DMS79 (cell line): Measurements from ENCODE around the gene OR8D1.

Experiments
- DNase-seq: peaks from one replicate; lab custom pipeline; 2025; lab: John Stamatoyannopoulos, UW

Gene OR8D1

DNA sequence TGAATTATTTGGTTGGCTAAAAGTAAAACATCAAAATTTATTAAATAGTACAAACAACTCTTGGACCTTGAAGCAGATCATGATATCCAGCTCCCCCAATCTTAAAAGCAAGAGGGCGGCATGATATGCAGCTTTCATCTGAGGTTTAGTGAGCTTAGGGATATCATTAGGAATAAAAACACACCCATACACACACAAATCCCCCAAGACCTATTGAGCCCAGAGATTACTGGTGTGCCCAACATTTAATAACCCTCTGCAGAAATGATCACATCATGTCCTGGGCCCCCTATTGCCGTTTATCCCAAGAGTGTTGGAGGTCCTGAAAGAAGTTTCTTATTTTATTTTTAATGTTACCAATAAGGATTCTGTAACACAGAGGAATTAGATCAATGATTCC, at the start of gene OR8D1:
Gene OR8D1, minus strand, starts transcription at position 101 of the 400 bp plus-strand sequence. CDS start 3,183 bp downstream, outside the sequence.
- DNase-seq: no peak

DNA sequence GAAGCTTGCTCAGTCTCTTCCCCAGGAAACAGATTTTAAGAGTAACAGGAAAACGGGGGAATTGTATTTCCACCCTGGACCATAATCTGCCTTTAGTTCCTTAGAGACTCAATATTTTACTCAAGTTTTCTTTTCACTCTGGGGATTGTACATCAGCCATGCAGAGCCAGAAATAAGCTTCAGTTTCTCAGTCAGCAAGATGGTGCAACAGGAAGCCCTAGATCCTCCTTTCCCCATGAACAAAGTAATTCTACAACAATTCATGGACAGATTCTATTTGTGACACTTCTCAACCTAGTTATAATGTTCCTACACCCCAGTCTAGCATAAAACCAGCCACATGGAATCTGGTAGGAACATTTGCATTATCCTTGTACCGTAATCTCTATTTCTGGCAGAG, 45.8 kb upstream of the OR8D1 start:
- no peak for DNase-seq

DNA sequence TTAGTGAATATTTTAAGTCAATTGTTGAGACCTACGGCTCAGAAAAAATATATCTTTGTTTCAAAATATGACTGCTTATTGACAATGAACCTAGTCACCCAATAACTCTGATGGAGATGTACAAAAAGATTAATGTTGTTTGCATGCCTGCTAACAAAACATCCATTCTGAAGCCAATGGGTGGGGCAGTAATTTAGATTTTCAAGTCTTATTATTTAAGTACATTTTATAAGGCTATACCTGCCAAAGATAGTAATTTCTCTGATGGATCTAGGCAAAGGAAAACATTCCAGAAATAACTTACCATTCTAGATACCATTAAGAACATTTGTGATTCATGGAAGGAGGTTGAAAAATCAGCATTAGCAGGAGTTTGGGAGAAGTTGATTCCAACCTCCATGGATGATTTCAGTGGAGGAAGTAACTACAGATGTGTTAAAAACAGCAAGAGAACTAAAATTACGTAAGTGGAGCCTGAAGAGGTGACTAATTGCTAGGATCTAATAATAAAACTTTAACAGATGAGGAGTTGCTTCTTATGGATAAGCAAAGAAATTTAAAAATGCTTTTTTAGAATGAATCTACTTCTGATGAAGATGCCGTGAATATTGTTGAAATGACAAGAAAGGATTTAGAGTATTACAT, 32.7 kb upstream of the OR8D1 start:
- DNase-seq: no peak

DNA sequence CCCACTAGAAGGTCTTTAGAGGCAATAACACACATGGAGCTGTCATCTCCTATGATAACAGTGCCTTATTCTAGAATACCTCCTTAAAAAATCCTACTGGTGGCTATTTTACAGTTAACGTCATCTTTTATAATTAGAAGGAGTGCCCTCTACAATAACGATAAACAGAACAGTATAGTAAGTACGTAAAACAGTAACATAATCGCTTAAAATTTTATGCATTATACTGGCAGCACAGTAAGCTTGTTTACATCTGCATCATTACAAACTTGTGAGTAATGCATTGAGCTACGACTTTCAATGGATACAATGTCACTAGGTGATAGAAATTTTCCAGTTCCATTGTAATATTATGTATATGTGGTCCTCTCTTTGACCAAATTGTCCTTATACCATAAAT, 30.6 kb upstream of the OR8D1 start:
- DNase-seq: no peak

DNA sequence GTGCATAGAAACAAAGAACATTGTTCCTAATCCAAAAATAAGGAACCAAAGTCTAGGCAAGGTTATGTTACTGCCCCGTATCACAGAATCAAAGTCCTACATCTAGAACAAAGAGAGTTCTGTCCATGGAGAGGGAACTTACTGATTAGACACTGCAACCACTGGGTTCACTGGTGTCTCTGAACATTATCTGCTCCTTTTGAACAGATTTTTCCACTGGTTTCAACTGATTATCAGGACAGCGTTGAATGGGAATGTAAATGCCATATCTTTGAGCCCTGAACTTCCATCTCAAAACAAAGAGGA, 26.3 kb upstream of the OR8D1 start:
- no peak for DNase-seq

DNA sequence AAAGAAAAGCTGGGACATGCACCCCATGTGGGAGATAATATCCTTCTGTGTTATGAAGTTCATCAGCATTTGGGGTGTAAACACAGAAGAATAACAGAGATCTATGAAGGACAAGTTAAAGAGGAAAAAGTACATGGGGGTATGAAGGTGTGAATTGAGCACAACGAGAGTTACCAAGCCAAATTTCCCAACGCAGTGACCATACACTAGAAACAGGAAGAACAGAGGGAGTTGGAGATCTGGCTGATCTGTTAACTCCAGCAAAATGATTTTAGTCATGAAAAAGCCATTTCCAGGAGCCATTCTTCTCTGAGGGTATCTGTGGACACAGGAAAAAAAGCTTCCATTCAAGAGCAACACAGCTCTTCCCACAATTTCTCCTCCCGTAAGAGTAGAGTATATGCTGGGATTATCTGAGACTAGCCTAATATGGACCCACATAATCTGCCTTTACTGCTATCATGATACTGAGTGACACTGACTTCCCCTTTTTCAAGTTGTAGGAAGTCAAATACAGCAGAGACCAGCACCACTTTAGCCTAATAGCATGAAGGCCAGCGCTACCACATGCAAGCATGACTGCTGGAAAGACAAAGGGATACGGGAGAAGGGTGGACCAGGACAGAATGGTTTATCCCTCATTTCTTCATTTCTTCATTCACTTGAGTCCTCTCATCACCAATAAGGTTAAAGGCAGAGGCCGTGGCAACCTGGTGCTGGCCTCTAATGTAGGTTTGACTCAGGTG, 25.8 kb upstream of the OR8D1 start:
- no peak for DNase-seq

DNA sequence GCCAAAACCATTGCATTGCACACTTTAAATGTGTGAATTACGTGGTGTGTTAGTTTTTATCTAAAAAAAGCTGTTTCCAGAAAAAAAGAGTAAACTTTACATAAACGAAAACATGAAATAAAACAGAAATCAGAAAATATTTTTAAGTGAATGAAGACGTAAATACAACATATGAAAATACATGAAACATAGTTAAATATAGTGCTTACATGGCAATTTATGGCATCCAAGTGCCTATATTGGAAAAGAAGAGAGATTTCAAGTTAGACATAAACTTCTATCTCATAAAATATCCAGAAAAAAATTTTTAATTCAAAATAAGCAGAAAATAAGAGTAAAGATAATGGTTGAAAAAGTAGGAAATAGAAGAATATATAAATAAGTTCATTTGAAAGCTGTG, 18.1 kb upstream of the OR8D1 start:
- DNase-seq: no peak

DNA sequence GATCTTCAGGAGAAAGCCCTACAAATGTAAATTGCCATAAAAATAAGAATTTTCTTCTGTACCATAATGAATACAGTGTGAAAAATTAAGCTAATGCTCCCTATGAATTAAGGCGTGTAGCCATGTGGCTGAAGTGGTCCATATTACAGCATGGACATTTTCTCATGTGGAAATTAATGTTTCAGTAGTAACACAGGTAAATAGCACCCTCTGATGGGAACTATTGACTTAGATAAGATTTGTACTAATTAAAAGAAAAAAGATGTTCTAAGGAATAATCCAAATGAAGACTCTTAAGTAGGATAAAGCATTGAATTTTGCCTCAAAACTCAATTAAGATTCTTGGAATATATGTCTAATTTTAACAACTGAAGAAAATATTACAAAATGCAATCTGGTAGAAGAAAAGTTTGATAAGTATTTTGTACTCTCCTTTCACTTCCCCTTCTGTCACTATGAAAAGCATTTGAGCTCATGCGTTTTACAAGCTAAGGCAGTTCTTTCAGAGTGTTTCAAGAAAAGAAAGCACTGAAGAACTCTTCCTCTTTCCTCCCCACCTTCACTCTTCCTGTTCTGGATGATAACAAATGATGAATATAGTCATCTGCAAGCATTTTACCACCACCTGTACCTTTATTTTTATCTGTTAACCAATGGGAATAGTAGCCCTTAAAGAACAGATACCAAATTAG, 16.2 kb upstream of the OR8D1 start:
- no peak for DNase-seq

DNA sequence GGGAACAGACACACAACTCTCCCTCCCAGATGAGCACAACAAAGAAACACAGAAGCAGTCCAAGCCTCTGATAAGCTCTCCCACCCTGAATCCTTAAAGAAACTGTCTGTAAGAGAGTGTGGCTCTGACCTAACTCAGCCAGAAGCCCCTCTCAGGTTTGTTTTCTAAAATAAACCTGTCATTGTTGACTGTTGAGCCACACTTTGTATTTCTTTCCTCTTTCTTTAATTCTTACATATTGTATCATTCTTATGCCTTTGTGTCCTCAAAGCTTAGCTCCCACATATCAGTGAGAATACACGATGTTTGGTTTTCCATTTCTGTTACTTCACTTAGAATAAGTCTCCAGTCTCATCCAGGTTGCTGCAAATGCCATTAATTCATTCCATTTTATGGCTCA, 14.0 kb upstream of the OR8D1 start:
- DNase-seq: no peak

DNA sequence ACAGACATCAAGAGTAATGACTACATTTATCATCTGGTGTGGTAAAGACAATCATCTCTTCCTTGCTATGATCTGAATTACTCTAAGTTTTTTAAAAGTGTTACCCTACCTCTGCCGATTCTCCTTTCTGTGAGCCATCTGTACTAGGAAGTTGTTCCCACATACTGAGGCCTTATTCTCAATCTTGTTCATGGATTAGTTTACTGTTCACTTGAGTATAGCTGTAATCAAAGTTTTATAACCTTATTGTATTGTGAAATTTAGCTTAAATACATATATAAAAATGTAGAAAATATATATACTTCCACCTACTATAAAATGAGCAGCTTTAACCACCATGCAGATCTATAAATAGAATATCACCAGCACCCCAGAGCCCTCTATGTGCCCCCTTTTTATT, 8.6 kb upstream of the OR8D1 start:
- DNase-seq: no peak

DNA sequence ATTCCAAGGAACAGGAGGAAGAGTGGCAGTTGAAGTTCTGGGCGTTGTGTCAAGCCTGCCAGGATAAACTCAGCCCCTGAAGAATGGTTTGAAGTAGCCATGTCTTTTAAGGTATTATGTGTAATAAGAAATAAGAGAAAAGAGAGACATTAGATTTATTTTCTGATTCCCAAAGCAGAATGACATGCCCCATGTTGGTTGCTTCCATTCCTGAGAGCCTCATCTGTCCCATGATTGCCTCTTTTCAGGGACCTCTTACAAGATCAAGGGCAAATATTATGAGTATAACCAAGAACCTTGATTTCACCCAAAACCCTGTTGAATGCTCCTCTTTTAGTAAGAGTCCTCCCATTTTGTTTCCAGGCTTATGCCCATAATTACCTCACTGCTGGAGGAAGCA, 6.3 kb upstream of the OR8D1 start, which contains the start of gene OR8D2:
Gene OR8D2, minus strand, starts transcription at position 101 of the 400 bp plus-strand sequence. Its CDS starts 0 bp downstream, at position 101.
- no peak for DNase-seq

DNA sequence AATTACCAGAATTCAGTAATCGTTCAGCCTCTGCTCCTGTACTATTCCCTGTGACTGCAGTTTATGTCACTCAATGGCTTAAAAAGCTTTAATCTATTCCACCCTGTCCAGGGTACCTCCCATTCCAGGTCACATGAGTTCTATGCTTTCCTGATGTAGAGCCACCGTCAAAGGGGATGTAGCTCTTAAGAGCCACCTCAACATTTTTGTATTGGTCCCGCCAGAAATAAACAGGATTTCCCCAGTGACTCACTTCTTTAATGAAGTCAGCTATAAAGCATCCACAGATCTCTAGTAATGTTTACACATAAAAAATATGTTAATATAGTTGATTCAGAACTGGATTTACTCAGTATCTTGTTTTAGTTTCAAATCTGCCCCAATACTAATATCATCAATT, 1.3 kb upstream of the OR8D1 start:
- DNase-seq: no peak

DNA sequence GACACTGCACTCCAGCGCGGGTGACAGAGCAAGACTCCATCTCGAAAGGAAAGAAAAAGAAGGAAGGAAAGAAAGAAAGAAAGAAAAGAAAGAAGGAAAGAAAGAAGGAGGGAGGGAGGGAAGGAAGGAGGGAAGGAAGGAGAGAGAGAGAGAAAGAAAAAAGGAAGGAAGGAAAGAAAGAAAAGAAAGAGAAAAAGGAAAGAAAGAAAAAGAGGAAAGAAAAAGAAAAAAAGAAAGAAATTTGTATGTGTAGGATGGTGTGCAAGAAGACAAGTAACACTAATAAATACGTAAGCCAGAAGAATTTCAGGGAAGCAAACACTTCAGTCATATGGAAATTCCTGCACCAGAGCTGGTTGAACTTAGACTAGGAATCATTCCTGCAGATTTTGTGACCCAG, 618 bp downstream of the OR8D1 start:
- DNase-seq: no peak

DNA sequence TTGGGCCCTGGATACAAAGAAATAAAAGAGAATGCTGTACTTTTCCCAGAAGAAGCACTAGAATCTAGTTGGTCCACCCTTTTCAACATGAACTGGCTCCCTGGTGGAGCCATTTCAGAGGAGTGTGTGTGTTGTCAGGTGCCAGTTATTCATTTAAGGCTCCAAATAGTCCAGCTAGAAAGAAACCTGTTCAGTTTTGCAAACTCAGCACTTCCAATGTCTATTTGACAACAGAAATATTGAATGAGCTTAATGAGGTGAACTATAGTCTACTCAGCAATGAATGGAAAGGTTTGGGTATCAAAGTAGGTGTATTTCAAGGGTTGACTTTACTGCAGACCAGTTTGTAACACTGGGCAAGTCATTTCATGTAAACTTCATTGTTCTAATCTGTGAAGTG, 2.1 kb downstream of the OR8D1 start:
- DNase-seq: no peak

DNA sequence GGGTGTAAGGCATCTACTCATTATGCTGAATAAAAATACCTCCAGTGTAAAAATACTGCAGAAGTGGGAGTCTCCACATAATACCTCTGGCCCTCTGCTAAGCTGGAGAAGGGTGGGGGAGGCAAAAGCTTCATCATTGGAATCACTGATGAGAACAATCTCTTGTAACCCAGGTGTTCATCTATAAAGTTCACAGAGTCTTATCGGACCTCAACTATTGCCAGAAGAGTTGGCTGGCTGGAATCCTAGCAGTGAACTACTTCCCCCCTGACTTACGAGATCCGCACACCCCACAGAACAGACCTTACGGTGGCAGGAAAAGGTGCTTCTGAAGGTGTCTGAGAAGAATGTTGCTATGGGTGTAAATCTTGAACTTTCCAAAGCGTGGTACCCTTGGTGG, 2.5 kb downstream of the OR8D1 start:
- no peak for DNase-seq

DNA sequence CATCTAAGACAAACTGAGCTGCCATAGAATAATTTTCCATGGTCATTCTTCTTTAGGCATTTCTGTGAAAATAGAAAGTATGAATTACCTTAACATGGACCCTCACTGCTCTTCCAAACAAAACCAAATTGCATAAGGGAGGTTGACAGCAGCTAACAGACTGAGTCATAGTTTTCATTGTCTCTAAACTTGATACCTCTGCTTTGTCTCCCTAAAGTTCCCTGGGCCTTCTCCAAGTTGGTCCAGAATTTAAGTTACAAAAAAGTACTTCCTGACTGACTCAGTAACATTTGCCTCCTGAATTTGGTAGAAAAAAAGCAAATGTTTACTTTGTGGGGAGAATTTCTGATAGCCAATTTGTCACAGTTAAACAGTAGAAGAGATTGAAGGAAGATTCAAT, 3.0 kb downstream of the OR8D1 start:
- no peak for DNase-seq

DNA sequence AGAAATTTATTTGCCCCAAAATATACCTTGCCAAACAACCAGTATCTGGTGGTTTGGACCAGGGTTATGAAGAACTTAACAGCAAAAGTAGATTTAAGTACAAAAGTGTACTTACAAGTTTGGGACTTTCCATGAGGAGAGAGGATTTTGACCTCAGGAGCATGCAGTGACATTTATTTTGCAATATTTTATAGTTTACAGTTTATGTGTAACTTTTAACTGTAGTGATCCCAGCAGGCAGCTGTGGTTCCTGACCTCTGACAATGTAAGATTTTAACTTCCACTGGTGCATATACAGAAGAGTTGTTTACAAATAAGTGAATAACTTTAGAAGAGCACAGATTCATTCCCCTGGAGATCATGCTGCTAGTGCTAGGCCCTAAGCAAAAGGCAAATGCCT, 6.7 kb downstream of the OR8D1 start:
- DNase-seq: no peak

DNA sequence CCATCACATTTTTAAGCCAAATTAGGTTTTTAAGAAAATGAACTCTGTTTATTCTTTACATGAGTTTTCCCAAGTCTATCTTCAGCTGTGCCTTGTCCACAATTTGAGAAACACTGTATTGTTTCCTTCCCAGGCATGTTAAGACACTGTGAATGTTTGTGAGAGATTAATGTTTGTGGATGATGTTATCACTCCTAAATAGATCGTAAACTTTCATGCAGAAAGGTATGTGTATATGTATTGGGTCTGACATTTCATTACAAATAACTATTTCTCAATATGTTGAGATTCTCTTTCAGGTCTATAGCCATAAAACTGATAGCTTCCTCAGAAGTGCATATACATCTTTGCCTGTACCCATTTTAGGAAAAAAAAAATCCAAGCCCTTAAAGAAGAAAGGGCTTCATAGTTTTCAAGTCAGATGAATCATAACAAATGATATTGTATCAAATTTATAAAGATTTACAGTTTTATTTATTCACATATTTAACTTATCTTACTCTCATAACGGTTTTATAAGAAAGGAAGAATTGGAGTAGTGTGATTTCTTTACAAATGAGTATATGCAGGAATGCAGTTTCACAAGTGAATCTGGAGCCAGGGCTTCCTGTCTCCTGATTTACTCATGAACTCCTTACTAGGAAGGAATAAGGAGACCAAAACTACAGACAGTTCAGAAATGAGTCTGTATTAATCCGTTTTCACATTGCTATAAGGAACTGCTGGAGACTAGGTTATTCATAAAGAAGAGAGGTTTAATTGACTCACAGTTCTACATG, 11.2 kb downstream of the OR8D1 start:
- DNase-seq: no peak

DNA sequence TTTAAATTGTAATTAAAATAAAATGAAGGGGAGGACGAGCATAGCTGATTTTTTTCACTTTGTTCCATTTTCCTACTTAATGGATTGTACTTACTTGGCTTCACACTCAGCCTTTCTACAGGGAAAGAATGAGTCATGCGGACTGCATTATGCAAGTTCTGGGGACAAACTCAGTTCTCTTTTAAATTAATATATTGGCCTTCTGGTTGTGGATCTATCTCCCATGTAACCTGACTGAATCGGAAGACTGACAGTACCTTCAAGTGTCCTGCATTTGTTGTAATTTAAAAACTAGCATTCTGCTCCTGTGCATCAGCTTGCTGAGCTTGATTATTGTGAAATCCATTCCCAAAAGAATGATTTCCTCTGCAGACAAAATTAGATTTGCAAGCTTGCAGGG, 12.2 kb downstream of the OR8D1 start:
- DNase-seq: no peak

DNA sequence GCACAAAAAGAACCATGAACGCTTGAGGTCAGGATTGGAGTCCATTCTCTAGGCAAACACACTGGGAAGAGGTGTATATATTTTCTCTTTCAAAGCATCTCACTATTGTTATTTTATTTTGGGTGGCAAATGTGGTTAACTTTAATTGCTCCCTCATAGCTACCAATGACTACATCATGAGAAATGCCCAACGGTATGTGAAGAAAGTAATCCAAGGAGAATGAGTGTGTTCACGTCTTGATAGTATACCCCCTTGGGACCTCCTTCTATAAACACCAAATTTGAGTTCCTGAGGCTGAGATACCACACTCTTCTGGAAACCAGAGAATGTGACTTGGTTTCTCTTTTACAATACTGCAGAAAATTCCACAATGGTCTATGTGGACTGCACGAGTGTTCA, 15.8 kb downstream of the OR8D1 start:
- no peak for DNase-seq

DNA sequence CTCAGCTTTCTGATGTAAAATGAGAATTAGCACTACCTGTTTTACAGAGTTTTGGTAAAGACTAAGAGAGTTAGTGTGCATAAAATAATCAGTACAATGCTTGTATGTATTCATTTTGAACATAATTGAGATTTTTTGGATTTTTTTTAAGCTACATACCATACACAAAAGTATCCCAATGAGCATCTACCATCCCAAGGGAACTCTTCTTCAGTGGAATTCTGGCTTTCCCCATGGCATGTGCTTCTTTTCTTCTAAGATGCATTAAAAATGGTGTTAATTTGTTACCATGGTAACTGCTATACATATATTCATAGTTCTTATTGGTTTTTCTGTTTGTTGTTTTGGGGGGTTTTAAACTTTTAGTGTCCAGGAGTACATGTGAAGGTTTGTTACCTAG, 17.7 kb downstream of the OR8D1 start:
- DNase-seq: no peak

DNA sequence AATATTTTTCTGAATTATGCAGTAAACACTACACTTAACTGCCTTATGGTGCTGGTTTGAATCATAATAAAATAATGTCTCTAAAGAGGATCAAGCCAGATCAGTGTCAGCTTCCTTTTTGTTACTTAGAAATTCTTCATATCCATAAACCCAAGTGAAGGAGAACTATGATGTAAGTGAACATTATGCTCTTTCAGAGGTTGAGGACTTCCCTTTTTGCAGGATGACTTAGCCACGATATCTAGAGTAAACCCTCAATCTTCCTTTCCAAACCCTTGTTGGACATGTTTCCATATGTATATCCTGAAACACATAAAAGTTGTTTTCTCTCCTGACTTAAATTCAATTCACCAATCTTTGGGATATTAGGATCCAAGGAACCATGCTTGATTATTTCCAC, 19.1 kb downstream of the OR8D1 start:
- no peak for DNase-seq
